ENCODE results near the gene PRRT3.

DNA sequence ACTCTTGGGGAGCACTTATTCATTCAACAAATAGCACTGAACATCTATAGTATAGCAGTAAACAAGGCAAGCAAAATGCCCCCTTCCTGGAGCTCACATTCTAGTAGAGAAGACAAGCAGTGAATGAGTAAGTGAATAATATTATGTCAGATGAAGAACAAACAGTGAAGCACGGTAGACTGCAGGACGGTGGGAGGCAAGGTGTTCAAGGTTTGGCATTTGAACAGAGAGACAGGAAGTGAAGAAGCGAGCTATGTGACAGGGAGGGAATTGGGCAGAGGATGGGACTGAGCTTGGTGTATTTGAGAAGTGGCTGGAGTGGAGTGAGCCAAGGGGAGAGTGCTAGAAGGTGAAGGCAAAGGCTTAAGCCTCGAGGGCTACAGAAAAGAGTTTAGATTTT is 17.2 kb downstream of the PRRT3 start:
- no peak for TF ChIP-seq POLR2A (IDR thresholded peaks at IDR 0.05; ENCODE audit: extremely low read depth, insufficient read length)
- no peak for TF ChIP-seq CTCF (IDR thresholded peaks at IDR 0.05; ENCODE audit: low read depth, low read length)
- no peak for TF ChIP-seq MYC (IDR thresholded peaks at IDR 0.05; ENCODE audit: low read depth, low read length)
